CD1c-positive myeloid dendritic cell (primary cell): ENCODE results near the gene TRIM72.
"Not testable (repeated sequence)": the region's sequence is repeated elsewhere in the genome, so short reads cannot be mapped to it uniquely, and the experiment has no call there.

ENCODE experiments used
- DNase-seq: peaks from one replicate; pipeline ENCODE4 v3.0.0-alpha.2; 2016; ENCODE audit errors: extremely low spot score

TRIM72 gene

DNA sequence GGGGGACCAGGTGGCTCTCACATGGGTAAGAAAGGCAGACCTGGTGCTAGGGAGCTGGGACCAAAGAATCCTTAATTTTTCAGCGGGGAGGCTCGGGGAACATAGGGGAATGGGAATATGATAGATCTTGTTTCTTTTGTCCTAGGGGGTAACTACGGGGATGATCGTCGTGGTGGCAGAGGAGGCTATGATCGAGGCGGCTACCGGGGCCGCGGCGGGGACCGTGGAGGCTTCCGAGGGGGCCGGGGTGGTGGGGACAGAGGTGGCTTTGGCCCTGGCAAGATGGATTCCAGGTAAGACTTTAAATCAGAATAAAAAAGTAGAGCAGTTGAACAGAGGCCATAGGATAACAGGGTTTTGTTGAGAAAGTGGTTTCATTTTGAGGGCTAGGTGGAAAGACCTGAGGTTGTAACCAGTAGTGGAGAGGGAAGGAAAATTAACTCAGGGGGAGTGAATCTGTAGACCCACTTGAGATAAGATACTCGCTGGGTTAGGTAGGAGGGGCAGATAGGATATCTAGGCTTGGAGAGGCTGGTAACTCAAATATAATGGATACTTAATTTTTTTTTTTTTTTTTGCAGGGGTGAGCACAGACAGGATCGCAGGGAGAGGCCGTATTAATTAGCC is 23.0 kb upstream of the TRIM72 start:
- no peak for DNase-seq

DNA sequence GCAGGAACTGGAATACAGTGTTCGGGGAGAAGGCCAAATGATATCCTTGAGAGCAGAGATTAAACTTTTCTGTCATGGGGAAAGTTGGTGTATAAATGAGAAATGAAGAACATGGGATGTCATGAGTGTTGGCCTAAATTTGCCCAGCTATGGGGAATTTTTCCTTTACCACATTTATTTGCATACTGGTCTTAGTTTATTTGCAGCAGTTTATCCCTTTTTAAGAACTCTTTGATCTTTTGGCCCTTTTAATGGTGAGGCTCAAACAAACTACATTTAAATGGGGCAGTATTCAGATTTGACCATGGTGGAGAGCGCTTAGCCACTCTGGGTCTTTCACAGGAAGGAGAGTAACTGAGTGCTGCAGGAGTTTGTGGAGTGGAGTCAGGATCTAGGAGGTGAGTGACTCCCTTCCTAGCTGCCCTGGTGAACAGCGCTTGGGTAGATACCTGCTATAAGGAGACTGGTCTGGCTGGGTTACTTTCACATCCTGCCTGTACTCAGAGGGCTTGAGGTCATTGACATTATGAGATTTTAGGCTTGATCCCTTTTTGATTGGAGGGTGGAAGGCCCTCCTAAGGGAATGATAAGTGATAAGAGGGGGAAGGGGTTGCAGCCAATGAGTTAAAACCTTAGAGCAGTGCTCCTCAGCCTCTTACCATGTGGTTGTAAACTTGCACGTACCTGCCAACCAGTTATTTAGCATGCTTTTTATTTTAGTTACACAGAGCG is 22.1 kb upstream of the TRIM72 start:
- DNase-seq, result no peak

DNA sequence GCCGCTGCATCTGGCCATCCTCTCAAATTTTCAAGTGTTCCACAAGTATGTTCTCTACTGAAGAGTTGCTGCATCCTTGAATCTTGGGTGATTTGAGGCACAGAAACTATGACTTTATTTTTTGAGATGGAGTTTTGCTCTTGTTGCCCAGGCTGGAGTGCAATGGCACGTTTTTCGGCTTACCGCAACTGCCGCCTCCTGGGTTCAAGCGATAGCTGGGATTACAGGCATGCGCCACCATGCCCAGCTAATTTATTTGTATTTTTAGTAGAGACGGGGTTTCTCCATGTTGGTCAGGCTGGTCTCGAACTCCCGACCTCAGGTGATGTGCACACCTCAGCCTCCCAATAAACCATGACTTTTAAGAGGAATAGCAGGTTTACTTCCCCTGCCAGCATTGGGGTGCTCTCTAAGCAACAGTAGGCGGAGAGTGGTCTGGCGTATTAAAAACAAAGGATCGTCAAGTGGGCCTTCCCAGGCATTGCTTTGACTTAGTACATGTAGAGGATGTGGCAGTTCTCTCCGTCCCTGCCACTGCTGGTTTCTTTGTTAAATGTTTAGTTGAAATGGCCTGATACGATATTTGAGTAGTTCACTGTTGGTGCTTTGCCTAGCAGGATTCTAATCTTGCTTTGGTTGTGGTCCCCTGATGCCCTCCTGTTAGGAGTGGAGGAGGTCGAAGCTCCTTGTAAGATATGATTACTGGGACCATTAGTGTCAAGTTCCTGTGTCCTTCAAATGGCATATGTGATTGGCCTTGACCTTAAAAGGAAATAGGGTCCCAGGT is 20.9 kb upstream of the TRIM72 start:
- DNase-seq, result no peak

DNA sequence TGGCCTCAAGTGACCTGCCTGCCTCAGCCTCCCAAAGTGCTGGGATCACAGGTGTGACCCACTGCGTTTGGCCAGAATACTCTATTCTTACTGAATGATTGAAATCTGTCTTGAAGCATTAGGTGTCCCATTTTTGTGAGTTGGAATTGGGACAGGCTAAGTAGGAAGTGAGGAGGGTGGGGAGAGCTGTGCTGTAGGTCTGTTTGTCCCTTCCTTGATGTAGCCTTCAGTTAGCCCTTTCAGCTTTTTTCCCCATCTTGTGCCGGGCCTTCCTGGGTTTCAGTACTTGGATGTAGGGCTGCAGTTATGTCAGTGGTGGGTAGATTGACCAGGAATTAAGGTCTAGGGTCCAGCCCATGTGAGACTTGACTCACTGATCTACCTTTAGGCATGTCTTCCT is 20.0 kb upstream of the TRIM72 start:
- DNase-seq, result no peak

DNA sequence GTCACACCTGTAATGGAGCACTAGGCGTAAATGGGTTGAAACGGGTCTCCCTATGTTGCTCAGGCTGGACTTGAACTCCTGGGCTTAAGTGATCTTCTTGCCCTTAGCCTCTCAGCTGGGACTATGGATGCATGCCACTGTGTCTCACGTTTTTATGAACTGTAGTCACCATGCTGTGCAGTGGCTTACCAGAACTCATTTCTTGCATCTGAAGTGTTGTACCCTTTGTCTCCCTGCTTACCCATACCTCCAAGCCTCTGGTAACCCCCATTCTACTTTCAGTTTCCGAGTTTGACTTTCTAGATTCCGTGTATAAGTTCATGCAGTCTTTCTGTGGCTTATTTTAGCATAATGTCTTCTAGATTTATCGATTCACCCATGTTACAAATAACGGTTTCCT is 19.0 kb upstream of the TRIM72 start:
- no peak for DNase-seq

DNA sequence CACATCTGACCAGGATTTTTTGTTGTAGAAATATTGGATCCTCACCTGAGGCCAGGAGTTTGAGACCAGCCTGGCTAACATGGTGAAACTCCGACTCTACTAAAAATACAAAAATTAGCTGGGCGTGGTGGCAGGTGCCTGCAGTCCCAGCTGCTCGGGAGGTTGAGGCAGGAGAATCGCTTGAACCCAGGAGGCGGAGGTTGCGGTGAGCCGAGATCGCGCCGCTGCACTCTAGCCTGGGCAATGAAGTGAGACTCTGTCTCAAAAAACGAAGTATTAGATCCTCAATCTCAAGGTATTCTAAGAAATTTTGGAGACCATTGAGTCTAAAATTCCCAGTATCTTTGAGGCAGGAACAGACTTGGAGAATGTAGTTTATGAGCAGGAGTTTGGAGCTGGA is 18.1 kb upstream of the TRIM72 start:
- DNase-seq, result not testable (repeated sequence)

DNA sequence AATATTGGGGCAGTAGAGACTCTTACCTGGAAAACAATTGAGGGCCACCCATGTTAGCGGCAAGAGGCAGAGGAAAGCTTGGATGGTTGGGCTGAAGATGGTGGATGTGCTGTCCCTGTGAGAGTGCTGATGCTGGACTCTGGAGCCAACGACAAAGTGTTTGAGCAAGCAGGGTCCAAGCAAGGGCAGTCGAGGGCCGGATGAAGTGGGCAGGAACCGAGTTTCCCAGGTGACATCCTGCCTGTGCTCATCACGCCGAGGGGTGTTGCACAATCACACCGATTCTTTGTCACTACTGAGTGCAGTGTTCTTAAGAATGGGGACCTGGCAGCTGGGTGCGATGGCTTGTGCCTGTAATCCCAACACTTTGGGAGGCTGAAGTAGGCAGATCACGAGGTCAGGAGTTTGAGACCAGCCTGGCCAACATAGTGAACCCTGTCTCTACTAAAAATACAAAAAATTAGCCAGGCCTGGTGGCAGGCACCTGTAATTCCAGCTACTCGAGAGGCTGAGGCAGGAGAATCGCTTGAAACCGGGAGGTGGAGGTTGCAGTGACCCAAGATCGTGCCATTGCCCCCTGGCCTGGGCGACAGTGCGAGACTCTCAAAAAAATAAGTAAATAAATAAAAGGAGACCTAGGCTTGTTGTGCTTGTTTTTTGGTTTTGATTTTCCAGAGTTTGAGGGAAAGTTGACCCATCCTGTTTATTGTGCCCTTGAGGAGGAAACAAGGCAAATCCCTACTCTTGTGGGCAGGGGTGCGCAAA is 17.4 kb upstream of the TRIM72 start:
- DNase-seq, result peak; percentile 50

DNA sequence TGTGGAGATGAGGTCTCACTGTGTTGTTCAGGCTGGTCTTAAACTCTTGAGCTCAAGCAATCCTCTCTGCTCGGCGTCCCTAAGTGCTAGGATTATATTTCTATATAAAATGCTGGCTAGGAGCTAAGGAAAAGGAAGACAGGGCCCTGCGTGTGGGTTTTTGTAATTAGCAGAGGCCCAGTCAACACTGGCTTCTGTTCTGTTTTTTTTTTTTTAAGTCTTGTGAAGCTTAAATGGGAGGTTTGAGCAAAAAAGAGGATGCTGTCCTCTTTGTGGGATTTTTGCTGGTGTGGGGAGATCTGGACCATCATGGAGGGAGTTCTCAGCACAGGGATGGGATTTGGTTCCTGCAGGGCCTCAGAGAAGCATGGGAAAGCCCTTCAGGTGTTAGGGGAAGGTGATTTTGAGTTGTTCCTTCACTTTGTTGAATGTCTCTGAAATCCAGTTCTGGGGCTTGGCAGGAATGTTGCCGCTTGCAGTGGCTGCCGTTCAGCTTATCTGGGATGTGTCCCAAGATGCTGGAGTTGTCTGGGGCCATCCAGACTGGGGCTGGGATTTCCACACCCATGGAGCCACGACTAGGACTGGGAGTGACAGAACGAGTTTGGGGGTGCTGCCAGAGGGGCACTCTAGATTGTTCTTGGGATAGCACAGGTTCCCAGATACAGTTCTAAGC is 15.6 kb upstream of the TRIM72 start:
- peak; percentile 55 for DNase-seq

DNA sequence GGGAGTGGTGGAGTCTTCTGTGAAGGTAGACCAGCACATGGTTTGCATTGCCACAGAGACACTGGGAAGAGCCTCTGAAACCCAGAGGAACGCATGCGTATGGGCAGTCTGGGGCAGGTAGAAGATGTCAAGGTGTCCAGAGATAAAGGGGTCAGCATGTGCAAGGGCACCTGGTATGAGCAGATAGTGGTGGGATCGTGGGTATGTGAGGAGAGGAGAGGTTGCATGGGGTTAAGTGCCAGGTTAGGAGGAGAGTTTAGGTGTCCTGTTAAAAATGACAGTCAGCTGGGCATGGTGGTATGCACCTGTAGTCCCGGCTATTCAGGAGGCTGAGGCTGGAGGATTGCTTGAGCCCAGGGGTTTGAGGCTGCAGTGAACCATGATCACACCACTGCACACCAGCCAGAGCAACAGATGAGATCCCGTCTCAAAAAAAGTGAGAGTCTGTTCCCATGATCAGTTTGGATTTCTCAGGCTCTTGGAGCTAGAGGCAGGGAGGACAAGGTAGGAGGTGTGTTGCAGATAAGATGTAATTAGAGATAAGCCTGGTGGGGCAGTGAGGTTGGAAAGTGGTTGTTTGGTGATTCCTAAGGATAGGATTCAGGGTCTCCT is 14.4 kb upstream of the TRIM72 start:
- no peak for DNase-seq

DNA sequence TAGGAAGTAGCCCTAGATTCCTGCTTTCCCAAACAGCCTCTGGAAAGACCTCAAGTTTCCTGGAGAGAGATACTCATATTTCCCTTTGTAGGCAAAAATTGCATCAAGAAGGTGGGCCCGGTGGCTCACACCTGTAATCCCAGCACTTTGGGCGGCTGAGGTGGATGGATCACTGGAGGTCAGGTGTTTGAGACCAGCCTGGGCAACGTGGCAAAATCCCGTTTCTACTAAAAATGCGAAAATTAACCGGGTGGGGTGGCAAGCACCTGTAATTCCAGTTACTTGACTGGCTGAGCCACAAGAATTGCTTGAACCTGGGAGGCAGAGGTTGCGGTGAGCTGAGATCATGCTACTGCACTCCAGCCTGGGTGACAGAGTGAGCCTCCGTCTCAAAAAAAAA is 13.8 kb upstream of the TRIM72 start:
- DNase-seq, result not testable (repeated sequence)

DNA sequence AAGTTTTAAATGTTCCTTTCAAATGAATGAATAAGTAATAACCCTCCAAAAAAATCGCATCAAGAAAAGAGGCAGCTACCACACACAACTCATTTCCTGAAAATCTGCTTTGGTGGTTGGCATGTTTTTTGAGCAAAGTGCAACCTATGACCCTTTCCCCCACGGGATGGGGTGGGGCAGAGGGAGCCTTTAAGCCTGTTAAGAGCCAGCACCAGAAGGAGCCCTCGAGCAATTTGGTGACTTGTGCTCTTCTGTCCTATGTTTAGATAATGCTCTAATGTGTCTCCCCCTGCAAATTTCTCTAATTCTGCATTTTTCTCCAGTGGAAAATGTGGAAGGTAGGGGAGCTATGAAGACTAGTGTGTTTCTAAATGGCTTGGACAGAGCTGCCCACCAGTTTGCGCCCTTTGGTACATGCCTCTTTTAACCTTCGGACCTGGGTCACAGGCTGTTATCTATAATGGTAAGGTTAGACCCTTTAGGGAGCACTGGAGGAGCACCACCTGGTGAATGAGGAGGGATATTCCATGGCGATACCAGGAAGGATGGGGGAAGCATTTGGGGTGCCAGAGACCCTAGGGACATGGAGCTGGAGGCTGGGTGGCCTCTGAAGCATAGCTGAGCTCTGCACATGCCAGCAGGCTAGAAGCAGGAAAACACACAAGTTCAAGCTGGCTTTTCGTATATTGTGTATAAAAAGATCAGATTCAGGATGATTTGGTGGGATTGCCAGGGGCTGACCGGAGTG is 12.9 kb upstream of the TRIM72 start:
- DNase-seq, result peak; percentile 72

DNA sequence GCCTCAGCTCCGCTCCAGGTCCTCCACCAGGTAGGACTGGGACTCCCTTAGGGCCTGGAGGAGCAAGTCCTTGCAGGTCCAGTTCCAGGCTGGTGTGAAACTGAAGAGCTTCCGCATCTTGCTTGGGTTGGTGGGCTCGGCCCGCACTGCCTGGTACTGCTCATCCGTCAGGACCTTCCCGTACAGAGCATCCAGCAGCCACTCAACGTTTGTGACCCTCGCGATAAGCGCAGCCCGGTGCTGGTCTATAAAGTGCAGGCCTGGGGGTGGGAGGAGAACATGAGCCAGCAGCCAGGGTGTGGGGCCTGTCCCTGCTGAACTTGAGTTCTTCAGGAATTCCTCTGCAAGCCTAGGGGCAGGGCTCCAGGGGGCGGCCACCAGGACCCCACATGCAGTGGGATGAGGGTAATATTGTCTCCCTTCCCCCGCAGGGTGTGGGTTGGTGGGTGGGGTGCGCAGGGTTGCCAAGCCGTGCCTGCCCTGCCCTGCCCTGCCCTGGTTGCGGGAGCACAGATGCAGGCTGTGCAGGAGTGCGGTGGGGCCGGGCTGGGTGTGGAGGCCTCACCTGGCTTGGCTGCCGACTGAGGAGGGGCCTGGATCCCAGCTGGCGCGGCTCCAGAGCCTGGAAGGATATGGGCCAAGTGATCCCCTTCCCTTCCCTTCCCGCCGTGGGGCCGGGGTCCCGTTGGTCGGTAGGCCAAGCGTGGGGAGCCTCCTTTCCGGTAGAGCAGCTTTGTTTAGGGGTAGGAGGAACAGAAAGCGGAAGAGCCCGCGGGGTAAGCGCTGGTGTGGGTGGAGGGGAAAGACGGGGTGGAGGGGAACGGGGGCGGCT is 12.1 kb upstream of the TRIM72 start:
- peak; percentile 81 for DNase-seq

DNA sequence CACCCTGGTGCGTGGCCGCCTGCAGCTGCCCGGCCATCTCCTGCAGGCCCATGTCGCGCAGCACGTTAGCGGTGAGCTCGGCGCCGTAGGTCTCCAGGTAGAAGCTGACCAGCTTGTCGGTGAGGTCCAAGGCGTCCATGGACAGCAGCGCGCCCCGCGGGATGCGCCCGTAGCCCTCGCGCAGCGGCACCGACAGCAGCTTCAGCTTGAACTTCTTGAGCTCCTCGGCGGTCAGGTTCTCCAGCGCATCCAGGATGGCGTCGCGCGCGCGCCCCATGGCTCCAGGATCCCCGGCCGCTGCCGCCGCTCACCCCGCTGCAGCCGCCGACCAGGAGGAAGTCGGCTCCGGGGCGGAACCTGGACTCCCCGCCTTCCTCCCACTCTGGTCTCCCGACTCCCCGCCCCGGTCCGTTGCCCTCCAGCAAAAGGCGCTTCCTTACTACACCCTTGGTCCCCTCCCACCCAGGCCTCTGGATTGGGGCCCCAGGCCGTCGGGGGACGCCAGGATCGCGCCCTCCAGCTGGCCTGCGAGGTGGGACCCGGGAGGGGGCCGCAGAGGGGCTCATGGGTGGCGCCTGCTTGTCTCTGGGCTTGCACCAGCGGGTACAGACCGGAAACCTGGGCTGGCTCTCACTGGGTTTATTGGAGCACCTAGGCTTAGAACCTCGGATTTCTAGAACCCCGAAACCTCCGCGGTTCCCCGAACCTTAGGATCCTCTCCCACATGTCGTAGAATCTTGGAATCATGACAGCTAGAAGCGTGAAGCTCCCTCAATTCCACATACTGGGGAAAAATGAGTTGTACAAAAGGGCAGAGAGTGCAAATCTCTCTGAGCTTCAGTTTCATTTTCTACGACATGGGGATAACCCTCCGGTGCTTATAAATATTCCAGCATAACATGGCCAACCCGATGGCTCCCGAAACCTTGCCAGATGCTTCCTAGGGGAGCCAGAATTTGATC is 11.2 kb upstream of the TRIM72 start, which contains the start of gene PYCARD:
Gene PYCARD, minus strand, starts transcription at position 347 of the 962 bp plus-strand sequence. Its CDS starts 70 bp downstream, at position 277.
- DNase-seq, result peak; percentile 89

DNA sequence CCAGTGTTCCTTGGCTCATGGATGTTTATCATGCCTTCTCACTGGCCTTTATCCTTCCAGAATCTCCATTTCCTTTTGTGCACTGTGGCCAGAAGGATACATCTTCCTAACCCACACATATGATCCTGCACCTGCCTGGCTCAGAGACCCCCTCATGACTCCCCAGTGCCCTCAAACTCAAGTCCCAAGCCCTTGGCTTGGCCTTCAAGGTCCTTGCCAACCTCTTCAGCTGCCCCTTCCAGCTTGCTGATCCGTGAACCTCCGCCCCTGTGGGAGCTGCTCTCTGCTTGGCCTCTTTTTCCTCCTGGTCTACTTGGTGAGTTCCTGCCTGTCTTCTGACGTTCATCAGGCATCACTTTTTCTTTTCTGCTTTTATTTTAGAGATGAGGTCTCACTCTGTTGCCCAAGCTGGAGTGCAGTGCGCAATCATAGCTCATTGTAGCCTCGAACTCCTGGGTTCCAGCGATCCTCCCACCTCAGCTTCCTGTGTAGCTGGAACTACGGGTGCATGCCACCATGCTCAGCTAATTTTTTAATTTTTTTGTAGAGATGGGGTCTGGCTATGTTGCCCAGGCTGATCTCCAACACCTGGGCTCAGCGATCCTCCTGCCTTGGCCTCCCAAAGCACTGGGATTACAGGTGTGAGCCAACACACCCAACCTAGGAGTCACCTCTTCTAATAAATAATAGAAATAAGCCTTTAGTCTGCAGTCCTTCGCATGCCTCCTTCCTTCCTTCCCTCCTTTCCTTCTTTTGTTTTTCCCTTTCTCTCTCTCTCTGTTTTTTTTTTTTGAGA is 8.8 kb upstream of the TRIM72 start:
- no peak for DNase-seq

DNA sequence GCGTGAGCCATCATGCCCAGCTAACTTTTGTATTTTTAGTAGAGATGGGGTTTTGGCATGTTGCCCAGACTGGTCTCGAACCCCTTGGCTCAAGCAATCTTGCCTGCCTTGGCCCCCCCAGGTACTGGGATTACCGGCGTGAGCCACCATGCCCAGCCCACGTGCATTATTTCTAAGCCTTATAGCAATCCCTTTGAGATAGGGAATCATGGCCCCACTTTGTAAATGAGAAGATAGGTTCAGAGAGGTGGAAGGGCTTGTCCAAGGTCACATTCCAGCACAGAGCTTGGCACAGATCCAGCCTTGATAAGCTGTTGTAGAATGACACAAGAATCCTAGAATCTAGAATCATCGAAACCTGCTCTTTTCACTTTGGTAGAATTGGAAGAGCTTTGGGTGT is 7.1 kb upstream of the TRIM72 start:
- DNase-seq, result no peak

DNA sequence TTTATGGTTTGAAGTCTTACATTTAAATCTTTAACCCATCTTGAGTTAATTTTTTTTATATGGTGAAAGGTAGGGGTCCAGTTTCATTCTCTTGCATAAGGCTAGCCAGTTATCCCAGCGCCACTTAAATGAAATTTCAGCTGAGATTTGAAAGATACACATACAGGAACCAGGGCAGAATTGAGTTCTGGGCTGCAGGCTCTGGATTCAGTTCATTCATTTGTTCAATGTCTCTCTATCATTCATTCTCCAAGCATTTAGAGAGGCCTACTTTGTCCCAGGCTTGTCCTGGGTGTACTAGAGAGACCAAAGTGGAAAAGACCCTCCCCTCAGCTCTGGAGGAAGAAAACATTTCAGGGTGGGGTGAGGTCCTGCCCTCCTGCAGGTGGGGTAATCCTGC is 577 bp upstream of the TRIM72 start:
- no peak for DNase-seq

DNA sequence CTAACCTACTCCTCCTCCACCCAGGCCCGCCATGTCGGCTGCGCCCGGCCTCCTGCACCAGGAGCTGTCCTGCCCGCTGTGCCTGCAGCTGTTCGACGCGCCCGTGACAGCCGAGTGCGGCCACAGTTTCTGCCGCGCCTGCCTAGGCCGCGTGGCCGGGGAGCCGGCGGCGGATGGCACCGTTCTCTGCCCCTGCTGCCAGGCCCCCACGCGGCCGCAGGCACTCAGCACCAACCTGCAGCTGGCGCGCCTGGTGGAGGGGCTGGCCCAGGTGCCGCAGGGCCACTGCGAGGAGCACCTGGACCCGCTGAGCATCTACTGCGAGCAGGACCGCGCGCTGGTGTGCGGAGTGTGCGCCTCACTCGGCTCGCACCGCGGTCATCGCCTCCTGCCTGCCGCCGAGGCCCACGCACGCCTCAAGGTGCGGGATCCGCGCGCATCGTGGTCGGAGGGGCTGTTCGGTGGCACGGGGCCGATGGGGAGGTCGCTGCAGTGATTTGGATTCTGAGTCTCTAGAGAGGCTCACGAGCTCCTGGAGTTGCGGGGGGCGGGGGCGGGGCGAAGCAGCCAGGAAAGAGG is 878 bp downstream of the TRIM72 start:
- no peak for DNase-seq
